Measurements from ENCODE around the gene WASF3. TPM values are rescaled to one million over a fixed set of nuclear protein-coding genes. Genes with fewer than 3 reads are reported as not detected.

Gene WASF3
- total and polyA plus RNA-seq, 2 experiments from 2014 or later: 9.9 to 20.7 TPM

DNA sequence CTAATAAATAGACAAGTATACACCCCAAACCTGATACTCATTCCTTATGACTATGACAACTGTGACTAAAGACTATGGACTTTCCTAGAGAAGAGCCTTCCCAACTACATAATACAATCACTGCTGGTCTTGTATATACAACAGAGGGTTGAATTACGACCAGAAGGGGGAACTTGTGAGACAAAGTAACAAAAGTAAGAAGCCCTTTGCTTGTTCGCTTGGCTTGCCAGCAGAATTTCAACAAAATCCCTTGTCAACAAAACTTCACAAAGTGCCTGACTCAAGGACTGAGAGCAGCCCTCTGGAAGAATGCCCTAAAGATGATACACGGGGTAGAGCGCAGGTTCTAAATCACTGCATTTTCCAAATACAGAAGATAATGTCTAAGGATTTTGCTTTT, 99.4 kb downstream of the WASF3 start:
- TF ChIP-seq CTCF (conservative IDR thresholded peaks at IDR 0.05; ENCODE audit: low read depth in 2 of 2): peak; percentile 38 to 50
- TF ChIP-seq POLR2AphosphoS5 (IDR thresholded peaks at IDR 0.05; ENCODE audit: low read depth): no peak
- H3K4me1 ChIP-seq (ENCODE audit: insufficient read depth): no peaks in the 10 kb centered on the region
- H3K4me3 Mint-ChIP-seq: no peak overlapping the region
- no peaks in the 10 kb centered on the region for H3K9me2 ChIP-seq (ENCODE audit: insufficient read depth)
- no peaks in the 10 kb centered on the region for H3K9me3 Mint-ChIP-seq
- H3K79me2 ChIP-seq (replicated peaks; ENCODE audit: insufficient read depth): no peaks in the 10 kb centered on the region
- no peaks in the 10 kb centered on the region for H3K27me3 Mint-ChIP-seq (ENCODE audit: insufficient read depth, low read depth, poor library complexity)
- no peak overlapping the region for H3K27ac ChIP-seq (ENCODE audit: low read depth)
- H3K36me3 Mint-ChIP-seq (ENCODE audit: low read depth): no peaks in the 10 kb centered on the region
- H3K4me2 ChIP-seq: no peak overlapping the region
- no peak overlapping the region for H3K27ac Mint-ChIP-seq
- H3F3A ChIP-seq (replicated peaks; ENCODE audit: low read depth): no peaks in the 10 kb centered on the region
- no peak overlapping the region for H3K4me3 ChIP-seq
- H4K20me1 ChIP-seq (replicated peaks; ENCODE audit: insufficient read depth): no peaks in the 10 kb centered on the region
- peak; percentile 62 for ATAC-seq
- H3K36me3 ChIP-seq (ENCODE audit: insufficient read depth): no peaks in the 10 kb centered on the region
- H2AFZ ChIP-seq: no peak overlapping the region
- H3K4me1 Mint-ChIP-seq: no peaks in the 10 kb centered on the region; the same call in 2 of the 3 replicates
- H3K27me3 ChIP-seq (ENCODE audit: insufficient read depth): no peaks in the 10 kb centered on the region
- DNase-seq (ENCODE audit: low spot score): peak; percentile 68

DNA sequence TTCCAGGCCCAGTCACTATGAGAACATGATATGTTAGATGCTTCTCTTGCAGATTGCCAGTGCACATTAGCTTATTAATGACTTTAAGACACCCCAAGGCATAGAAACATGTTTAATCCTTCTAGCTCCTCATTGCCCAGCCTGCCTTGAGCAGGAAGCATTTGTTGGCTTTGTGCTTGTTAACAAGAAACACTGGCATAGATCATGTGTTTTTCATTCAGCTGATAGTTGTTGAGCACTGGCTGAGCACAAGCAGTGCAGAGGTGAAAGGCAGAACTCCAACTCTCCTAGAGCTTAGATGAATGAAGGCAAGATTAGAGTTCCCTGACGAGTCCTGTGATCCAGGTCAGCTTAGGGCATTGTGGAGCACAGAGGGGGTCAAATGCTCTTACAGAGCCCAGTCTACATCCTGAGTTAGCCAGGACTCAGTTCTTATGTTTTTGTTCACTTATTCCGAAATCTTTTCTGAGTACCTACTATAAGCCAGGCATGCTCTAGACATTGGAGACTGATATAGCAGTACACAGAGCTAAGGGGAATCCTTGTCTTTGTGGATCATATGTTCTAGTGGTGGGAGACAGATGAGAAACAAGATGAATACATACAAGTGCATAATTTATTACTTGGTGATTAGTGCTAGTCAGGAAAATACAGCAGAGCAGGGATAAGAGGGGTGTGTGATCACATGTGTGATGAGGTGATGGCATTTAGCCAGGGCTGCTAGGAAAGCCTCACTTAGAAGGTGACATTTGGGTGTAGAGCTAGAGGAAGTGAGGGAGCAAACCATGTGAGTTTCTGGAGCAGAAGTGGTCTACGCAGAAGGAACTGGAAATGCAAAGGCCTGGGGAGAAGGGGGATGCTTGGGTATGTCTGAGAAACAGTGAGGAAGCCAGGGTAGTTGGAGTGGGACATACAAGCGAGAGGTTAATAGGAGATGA, 101.2 kb downstream of the WASF3 start:
- no peak overlapping the region for H3K27ac ChIP-seq (ENCODE audit: low read depth)
- no peaks in the 10 kb centered on the region for H3K9me3 Mint-ChIP-seq
- no peak overlapping the region for H2AFZ ChIP-seq
- H3K4me3 ChIP-seq: no peak overlapping the region
- H3K27me3 Mint-ChIP-seq (ENCODE audit: insufficient read depth, low read depth, poor library complexity): peaks cover 2% of the 10 kb centered on the region
- no peaks in the 10 kb centered on the region for H3K9me2 ChIP-seq (ENCODE audit: insufficient read depth)
- no peaks in the 10 kb centered on the region for H3K4me1 ChIP-seq (ENCODE audit: insufficient read depth)
- no peak overlapping the region for H3K4me2 ChIP-seq
- ATAC-seq (peak; percentile 75), DNase-seq (ENCODE audit: low spot score) (no peak)
- H3K27ac Mint-ChIP-seq: no peak overlapping the region
- H3K27me3 ChIP-seq (ENCODE audit: insufficient read depth): no peaks in the 10 kb centered on the region
- no peaks in the 10 kb centered on the region for H4K20me1 ChIP-seq (replicated peaks; ENCODE audit: insufficient read depth)
- no peaks in the 10 kb centered on the region for H3K79me2 ChIP-seq (replicated peaks; ENCODE audit: insufficient read depth)
- no peaks in the 10 kb centered on the region for H3K36me3 ChIP-seq (ENCODE audit: insufficient read depth)
- H3F3A ChIP-seq (replicated peaks; ENCODE audit: low read depth): no peaks in the 10 kb centered on the region
- H3K4me1 Mint-ChIP-seq: peaks cover 6% of the 10 kb centered on the region
- H3K4me3 Mint-ChIP-seq: no peak overlapping the region
- no peaks in the 10 kb centered on the region for H3K36me3 Mint-ChIP-seq (ENCODE audit: low read depth)
- TF ChIP-seq NANOG (IDR thresholded peaks at IDR 0.05; ENCODE audit: borderline replicate concordance) (no peak), JUNB (IDR thresholded peaks at IDR 0.05; ENCODE audit: unreplicated experiment) (no peak), EZH2phosphoT487 (IDR thresholded peaks at IDR 0.05; ENCODE audit: unreplicated experiment) (no peak), ZNF331 (CRISPR knock-in tag; IDR thresholded peaks at IDR 0.05; ENCODE audit: low read depth) (no peak), ZNF114 (CRISPR knock-in tag; IDR thresholded peaks at IDR 0.05) (no peak)
- TF ChIP-seq, protein P1, sequence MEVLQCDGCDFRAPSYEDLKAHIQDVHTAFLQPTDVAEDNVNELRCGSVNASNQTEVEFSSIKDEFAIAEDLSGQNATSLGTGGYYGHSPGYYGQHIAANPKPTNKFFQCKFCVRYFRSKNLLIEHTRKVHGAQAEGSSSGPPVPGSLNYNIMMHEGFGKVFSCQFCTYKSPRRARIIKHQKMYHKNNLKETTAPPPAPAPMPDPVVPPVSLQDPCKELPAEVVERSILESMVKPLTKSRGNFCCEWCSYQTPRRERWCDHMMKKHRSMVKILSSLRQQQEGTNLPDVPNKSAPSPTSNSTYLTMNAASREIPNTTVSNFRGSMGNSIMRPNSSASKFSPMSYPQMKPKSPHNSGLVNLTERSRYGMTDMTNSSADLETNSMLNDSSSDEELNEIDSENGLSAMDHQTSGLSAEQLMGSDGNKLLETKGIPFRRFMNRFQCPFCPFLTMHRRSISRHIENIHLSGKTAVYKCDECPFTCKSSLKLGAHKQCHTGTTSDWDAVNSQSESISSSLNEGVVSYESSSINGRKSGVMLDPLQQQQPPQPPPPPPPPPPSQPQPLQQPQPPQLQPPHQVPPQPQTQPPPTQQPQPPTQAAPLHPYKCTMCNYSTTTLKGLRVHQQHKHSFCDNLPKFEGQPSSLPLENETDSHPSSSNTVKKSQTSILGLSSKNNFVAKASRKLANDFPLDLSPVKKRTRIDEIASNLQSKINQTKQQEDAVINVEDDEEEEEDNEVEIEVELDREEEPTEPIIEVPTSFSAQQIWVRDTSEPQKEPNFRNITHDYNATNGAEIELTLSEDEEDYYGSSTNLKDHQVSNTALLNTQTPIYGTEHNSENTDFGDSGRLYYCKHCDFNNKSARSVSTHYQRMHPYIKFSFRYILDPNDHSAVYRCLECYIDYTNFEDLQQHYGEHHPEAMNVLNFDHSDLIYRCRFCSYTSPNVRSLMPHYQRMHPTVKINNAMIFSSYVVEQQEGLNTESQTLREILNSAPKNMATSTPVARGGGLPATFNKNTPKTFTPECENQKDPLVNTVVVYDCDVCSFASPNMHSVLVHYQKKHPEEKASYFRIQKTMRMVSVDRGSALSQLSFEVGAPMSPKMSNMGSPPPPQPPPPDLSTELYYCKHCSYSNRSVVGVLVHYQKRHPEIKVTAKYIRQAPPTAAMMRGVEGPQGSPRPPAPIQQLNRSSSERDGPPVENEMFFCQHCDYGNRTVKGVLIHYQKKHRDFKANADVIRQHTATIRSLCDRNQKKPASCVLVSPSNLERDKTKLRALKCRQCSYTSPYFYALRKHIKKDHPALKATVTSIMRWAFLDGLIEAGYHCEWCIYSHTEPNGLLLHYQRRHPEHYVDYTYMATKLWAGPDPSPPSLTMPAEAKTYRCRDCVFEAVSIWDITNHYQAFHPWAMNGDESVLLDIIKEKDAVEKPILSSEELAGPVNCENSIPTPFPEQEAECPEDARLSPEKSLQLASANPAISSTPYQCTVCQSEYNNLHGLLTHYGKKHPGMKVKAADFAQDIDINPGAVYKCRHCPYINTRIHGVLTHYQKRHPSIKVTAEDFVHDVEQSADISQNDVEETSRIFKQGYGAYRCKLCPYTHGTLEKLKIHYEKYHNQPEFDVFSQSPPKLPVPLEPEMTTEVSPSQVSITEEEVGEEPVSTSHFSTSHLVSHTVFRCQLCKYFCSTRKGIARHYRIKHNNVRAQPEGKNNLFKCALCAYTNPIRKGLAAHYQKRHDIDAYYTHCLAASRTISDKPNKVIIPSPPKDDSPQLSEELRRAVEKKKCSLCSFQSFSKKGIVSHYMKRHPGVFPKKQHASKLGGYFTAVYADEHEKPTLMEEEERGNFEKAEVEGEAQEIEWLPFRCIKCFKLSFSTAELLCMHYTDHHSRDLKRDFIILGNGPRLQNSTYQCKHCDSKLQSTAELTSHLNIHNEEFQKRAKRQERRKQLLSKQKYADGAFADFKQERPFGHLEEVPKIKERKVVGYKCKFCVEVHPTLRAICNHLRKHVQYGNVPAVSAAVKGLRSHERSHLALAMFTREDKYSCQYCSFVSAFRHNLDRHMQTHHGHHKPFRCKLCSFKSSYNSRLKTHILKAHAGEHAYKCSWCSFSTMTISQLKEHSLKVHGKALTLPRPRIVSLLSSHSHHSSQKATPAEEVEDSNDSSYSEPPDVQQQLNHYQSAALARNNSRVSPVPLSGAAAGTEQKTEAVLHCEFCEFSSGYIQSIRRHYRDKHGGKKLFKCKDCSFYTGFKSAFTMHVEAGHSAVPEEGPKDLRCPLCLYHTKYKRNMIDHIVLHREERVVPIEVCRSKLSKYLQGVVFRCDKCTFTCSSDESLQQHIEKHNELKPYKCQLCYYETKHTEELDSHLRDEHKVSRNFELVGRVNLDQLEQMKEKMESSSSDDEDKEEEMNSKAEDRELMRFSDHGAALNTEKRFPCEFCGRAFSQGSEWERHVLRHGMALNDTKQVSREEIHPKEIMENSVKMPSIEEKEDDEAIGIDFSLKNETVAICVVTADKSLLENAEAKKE (CRISPR knock-in tag; IDR thresholded peaks at IDR 0.05): no peak
- TF ChIP-seq, protein P2, sequence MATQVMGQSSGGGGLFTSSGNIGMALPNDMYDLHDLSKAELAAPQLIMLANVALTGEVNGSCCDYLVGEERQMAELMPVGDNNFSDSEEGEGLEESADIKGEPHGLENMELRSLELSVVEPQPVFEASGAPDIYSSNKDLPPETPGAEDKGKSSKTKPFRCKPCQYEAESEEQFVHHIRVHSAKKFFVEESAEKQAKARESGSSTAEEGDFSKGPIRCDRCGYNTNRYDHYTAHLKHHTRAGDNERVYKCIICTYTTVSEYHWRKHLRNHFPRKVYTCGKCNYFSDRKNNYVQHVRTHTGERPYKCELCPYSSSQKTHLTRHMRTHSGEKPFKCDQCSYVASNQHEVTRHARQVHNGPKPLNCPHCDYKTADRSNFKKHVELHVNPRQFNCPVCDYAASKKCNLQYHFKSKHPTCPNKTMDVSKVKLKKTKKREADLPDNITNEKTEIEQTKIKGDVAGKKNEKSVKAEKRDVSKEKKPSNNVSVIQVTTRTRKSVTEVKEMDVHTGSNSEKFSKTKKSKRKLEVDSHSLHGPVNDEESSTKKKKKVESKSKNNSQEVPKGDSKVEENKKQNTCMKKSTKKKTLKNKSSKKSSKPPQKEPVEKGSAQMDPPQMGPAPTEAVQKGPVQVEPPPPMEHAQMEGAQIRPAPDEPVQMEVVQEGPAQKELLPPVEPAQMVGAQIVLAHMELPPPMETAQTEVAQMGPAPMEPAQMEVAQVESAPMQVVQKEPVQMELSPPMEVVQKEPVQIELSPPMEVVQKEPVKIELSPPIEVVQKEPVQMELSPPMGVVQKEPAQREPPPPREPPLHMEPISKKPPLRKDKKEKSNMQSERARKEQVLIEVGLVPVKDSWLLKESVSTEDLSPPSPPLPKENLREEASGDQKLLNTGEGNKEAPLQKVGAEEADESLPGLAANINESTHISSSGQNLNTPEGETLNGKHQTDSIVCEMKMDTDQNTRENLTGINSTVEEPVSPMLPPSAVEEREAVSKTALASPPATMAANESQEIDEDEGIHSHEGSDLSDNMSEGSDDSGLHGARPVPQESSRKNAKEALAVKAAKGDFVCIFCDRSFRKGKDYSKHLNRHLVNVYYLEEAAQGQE (IDR thresholded peaks at IDR 0.05; ENCODE audit: unreplicated experiment): no peak

Data from GM23338 (cell line).